H1 (cell line): Measurements from ENCODE around the gene DNAH10. TPM values are rescaled to one million over a fixed set of nuclear protein-coding genes. Genes with fewer than 3 reads are reported as not detected.

Source experiments
- CTCF ChIA-PET: fragments of 300-600 bp; sonication (Branson Sonifier 250); formaldehyde crosslinking; loops from one replicate; lab custom pipeline; 2021; ENCODE audit not compliant: partially characterized antibody; lab: Charles Lee
- POLR2A ChIA-PET: fragments of 300-600 bp; sonication (Branson Sonifier 250); formaldehyde crosslinking; loops from one replicate; lab custom pipeline; 2021; ENCODE audit warnings: inconsistent platforms; ENCODE audit not compliant: partially characterized antibody; lab: Charles Lee
- DNase-seq, 2 experiments: peaks; one replicate each; pipeline versions ENCODE4 v3.0.0 to v3.0.0-alpha.2; 2010 to 2022; ENCODE audit warnings: low spot score in 2 of 2, low read depth in 1 of 2, mixed read lengths in 1 of 2
- FAIRE-seq: peaks from 2 replicates; lab custom pipeline; 2011; peaks lifted over from hg19 to GRCh38; lab: Jason Lieb, UNC
- H2AFZ ChIP-seq: 2 replicates; pipeline ENCODE4 v1.8.1; 2012; ENCODE audit warnings: low read length, inconsistent platforms
- H2AK5ac ChIP-seq: 2 replicates; pipeline ENCODE4 v1.6.1; 2013; ENCODE audit warnings: low read depth, low read length
- H2BK120ac ChIP-seq: replicated peaks from 2 replicates; pipeline ENCODE3; 2013; ENCODE audit warnings: low read depth, low read length, inconsistent platforms
- H2BK12ac ChIP-seq: 2 replicates; pipeline ENCODE4 v1.6.1; 2013; ENCODE audit warnings: low read depth, low read length
- H2BK15ac ChIP-seq: 2 replicates; pipeline ENCODE4 v1.6.1; 2013; ENCODE audit warnings: low read length
- H2BK20ac ChIP-seq: 2 replicates; pipeline ENCODE4 v1.6.1; 2013; ENCODE audit warnings: low read length
- H2BK5ac ChIP-seq: 2 replicates; pipeline ENCODE4 v1.6.1; 2013; ENCODE audit warnings: low read depth, low read length
- H3K14ac ChIP-seq: 2 replicates; pipeline ENCODE4 v1.6.1; 2013; ENCODE audit warnings: inconsistent platforms; ENCODE audit not compliant: insufficient read length
- H3K18ac ChIP-seq: 2 replicates; pipeline ENCODE4 v1.6.1; 2013; ENCODE audit warnings: low read length; ENCODE audit errors: extremely low read depth
- H3K23ac ChIP-seq: 2 replicates; pipeline ENCODE4 v1.6.1; 2013; ENCODE audit warnings: inconsistent platforms; ENCODE audit not compliant: insufficient read length
- H3K23me2 ChIP-seq: 2 replicates; pipeline ENCODE4 v1.6.1; 2013; ENCODE audit warnings: low read depth, low read length
- H3K27ac ChIP-seq: 2 replicates; pipeline ENCODE4 v1.6.1; 2011; ENCODE audit warnings: low read depth, low read length, inconsistent platforms
- H3K27me3 ChIP-seq, 4 experiments: replicated peaks in 1 of 4; 1 replicate in 1 of 4; 2 replicates in 3 of 4; pipeline versions ENCODE4 v1.6.1 to v1.8.1; 2011 to 2013; ENCODE audit warnings: low read length in 3 of 4, mild to moderate bottlenecking in 3 of 4, inconsistent platforms in 2 of 4, mixed read lengths in 2 of 4, moderate library complexity in 1 of 4; ENCODE audit not compliant: control insufficient read depth in 3 of 4, insufficient read depth in 3 of 4; ENCODE audit errors: extremely low read depth in 1 of 4
- H3K36me3 ChIP-seq, 4 experiments: 2 replicates each; pipeline versions ENCODE4 v1.6.1 to v1.8.1; 2011 to 2013; ENCODE audit warnings: mild to moderate bottlenecking in 4 of 4, low read length in 3 of 4, moderate library complexity in 2 of 4, control low read depth in 1 of 4, inconsistent platforms in 1 of 4; ENCODE audit not compliant: insufficient read depth in 4 of 4, control insufficient read depth in 2 of 4
- H3K4ac ChIP-seq: replicated peaks from 2 replicates; pipeline ENCODE3; 2013; ENCODE audit warnings: low read length, low read depth, mixed read lengths, inconsistent platforms; ENCODE audit not compliant: insufficient read length
- H3K4me1 ChIP-seq, 4 experiments: replicated peaks in 1 of 4; 1 replicate in 1 of 4; 2 replicates in 3 of 4; pipeline versions ENCODE4 v1.6.1 to v1.8.1; 2011 to 2013; ENCODE audit warnings: low read length in 3 of 4, inconsistent platforms in 2 of 4, mixed read lengths in 1 of 4; ENCODE audit not compliant: insufficient read depth in 4 of 4, control insufficient read depth in 3 of 4
- H3K4me2 ChIP-seq, 2 experiments: 2 replicates each; pipeline versions ENCODE4 v1.6.1 to v1.8.1; 2011 to 2013; ENCODE audit warnings: low read depth in 2 of 2, low read length in 2 of 2, control low read depth in 1 of 2, inconsistent platforms in 1 of 2, mild to moderate bottlenecking in 1 of 2; ENCODE audit not compliant: insufficient read depth in 1 of 2
- H3K4me3 ChIP-seq, 4 experiments: fragments of 200-600, 300-600 bp in 1 of 4; sonication (generic), shearing (Covaris generic), sonication (Bioruptor Twin) in 1 of 4; 2 replicates each; pipeline versions ENCODE4 v1.5.1 to v1.8.1; 2011 to 2016; ENCODE audit warnings: low read length in 4 of 4, low read depth in 3 of 4, control low read depth in 2 of 4, inconsistent platforms in 2 of 4, mild to moderate bottlenecking in 2 of 4, mixed read lengths in 1 of 4, moderate library complexity in 1 of 4; ENCODE audit not compliant: insufficient read depth in 2 of 4; ENCODE audit errors: extremely low read depth in 1 of 4
- H3K56ac ChIP-seq: replicated peaks from 2 replicates; pipeline ENCODE3; 2013; ENCODE audit warnings: low read depth, mild to moderate bottlenecking, mixed read lengths, low read length, inconsistent platforms; ENCODE audit not compliant: insufficient read length
- H3K79me1 ChIP-seq: 2 replicates; pipeline ENCODE4 v1.6.1; 2013; ENCODE audit warnings: low read depth, low read length, control low read depth
- H3K79me2 ChIP-seq, 2 experiments: 2 replicates each; pipeline versions ENCODE4 v1.6.1 to v1.8.1; 2012 to 2013; ENCODE audit warnings: low read length in 2 of 2, mild to moderate bottlenecking in 2 of 2, inconsistent platforms in 1 of 2; ENCODE audit not compliant: insufficient read depth in 2 of 2, control insufficient read depth in 1 of 2
- H3K9ac ChIP-seq, 4 experiments: replicated peaks in 1 of 4; 1 replicate in 1 of 4; 2 replicates in 3 of 4; pipeline versions ENCODE4 v1.6.1 to v1.8.1; 2011 to 2013; ENCODE audit warnings: low read depth in 3 of 4, low read length in 3 of 4, control low read depth in 2 of 4, mild to moderate bottlenecking in 2 of 4, moderate library complexity in 2 of 4, inconsistent platforms in 1 of 4; ENCODE audit errors: extremely low read depth in 1 of 4
- H3K9me3 ChIP-seq, 2 experiments: 2 replicates each; pipeline versions ENCODE4 v1.6.1 to v1.8.1; 2012 to 2013; ENCODE audit warnings: mild to moderate bottlenecking in 2 of 2, moderate library complexity in 2 of 2, control low read depth in 1 of 2, inconsistent platforms in 1 of 2, low read depth in 1 of 2, low read length in 1 of 2, mixed read lengths in 1 of 2; ENCODE audit not compliant: insufficient read depth in 2 of 2
- H4K20me1 ChIP-seq, 2 experiments: replicated peaks in 1 of 2; 2 replicates each; pipeline versions ENCODE3 to v1.8.1; 2011 to 2013; ENCODE audit warnings: inconsistent platforms in 2 of 2, low read length in 2 of 2, mild to moderate bottlenecking in 1 of 2; ENCODE audit not compliant: insufficient read depth in 2 of 2, control insufficient read depth in 1 of 2
- H4K5ac ChIP-seq: 2 replicates; pipeline ENCODE4 v1.6.1; 2013; ENCODE audit warnings: low read length, low read depth, mixed read lengths, inconsistent platforms; ENCODE audit not compliant: insufficient read length
- H4K8ac ChIP-seq: 2 replicates; pipeline ENCODE4 v1.8.0; 2013; ENCODE audit warnings: mild to moderate bottlenecking, moderate library complexity, low read length, inconsistent platforms; ENCODE audit not compliant: insufficient read depth; ENCODE audit errors: extremely low read depth
- H4K91ac ChIP-seq: replicated peaks from 2 replicates; pipeline ENCODE3; 2013; ENCODE audit warnings: low read length, mixed read lengths, inconsistent platforms; ENCODE audit not compliant: insufficient read length
- BCL11A ChIP-seq, 2 experiments: IDR thresholded peaks; one replicate each; pipeline ENCODE4 v1.6.1; 2011; ENCODE audit warnings: low read depth in 2 of 2, low read length in 2 of 2, mild to moderate bottlenecking in 2 of 2
- POLR2AphosphoS5 ChIP-seq: IDR thresholded peaks from 2 replicates; pipeline ENCODE4 v1.6.1; 2011; ENCODE audit warnings: low read depth, low read length
- WGBS, 2 experiments: shearing (Covaris generic) in 1 of 2; methylation state at CpG; one replicate each; pipeline versions ENCODE4 v1.1.6 to v1.1.7; 2013 to 2015; ENCODE audit warnings: low lambda C conversion rate in 2 of 2, mixed read lengths in 2 of 2, inconsistent platforms in 1 of 2, low coverage in 1 of 2, missing lambda C conversion rate in 1 of 2; ENCODE audit not compliant: insufficient replicate concordance in 2 of 2, insufficient coverage in 1 of 2, insufficient read length in 1 of 2; ENCODE audit errors: extremely low coverage in 1 of 2, missing lambda C conversion rate in 1 of 2; 5-methylcytosine and 5-hydroxymethylcytosine counted together
- polyA plus RNA-seq, 7 experiments: library from polyadenylated mRNA; depleted of rRNA in 3 of 7; stranded (reverse) in 5 of 7; unstranded in 2 of 7; fragments of >200 nt in 5 of 7; fragments of 200-250 nt in 2 of 7; gene quantifications; 1 replicate in 5 of 7; 2 replicates in 1 of 7; 4 replicates in 1 of 7; pipeline versions ENCODE4 v1.2.1 to v1.2.3, GENCODE V29; 2011 to 2013; ENCODE audit warnings: missing spikeins in 2 of 7, mixed read lengths in 2 of 7
- total RNA-seq: library from RNA; stranded (reverse); fragmentation: NEBNext Ultra II Directional; extraction: Animal tissue kit (Norgen Biotek cat#: 25700); gene quantifications from 2 replicates; pipeline ENCODE4 v1.2.1, GENCODE V29; 2021
- TF ChIP-seq, protein P1 (sequence below), 3 experiments: IDR thresholded peaks; 1 replicate in 2 of 3; 2 replicates in 1 of 3; pipeline versions ENCODE4 v1.5.1 to v1.6.1; 2011; ENCODE audit warnings: low read length in 3 of 3, mild to moderate bottlenecking in 3 of 3, inconsistent platforms in 2 of 3, low read depth in 1 of 3, moderate library complexity in 1 of 3; ENCODE audit not compliant: insufficient read depth in 1 of 3; ENCODE audit errors: control extremely low read depth in 1 of 3

DNAH10 gene
- total and polyA plus RNA-seq, 2 of the 8 experiments (the other 6 are each of a cell fraction or from before 2014, with no cell fraction given): 0.02 to 0.24 TPM

DNA sequence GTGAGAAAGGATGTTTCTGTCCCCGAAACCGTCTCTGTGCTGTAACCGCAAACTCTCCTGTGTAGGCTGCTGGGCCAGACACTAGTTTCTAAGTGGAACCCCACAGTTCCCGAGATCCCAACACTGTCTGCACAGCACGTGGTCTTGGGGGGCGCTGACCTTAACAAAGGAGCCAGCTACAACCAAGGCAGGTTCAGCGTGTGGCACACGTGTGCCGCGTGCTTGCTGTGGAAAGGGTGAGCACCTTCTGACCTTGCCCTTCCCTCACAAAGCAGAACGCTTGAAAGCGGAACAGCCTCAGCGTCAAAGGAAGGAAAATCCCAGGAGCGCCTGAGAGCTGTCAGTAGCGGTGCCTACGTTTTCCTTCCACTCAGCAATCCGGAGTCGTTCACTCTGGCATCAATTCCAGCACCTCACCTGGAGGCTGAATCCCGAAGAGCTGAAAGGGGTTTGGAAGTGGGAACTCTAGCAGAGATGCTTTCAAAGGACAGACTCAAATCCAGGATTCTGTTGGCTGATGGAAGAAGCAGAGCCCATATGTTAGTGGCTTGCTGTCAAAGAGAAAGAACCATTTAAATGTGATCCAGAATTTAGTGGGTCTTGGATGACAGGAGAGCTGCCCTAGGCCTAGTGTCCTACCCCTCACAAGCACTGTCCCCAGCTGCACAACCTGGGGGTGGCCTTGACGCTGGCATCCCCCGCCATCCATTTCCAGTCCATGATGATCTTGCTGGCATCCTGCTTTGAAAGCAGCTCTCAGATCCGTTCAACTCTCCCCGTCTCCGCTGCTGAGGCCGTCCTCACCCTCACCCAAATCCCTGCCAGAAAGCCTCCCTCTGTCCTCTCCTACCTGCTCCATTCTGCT lies 183.4 kb downstream of the DNAH10 start:
- POLR2A ChIA-PET: no interaction called here
- Histone ChIP-seq H3K9ac (no peak overlapping the region), H3K36me3 (no peaks in the 10 kb centered on the region), H2BK15ac (no peak overlapping the region), H3K4me1 (no peaks in the 10 kb centered on the region), H3K4ac (no peak overlapping the region), H3K23ac (no peak overlapping the region), H3K27me3 (peaks cover 0 to 9% (median 3%) of the 10 kb centered on the region in 4 experiments; a peak in 3 of 7 replicates), H2BK12ac (no peak overlapping the region), H4K8ac (no peak overlapping the region), H3K14ac (no peak overlapping the region), H3K56ac (no peak overlapping the region), H2BK5ac (no peak overlapping the region), H2BK120ac (no peak overlapping the region), H3K27ac (no peak overlapping the region), H3K18ac (no peak overlapping the region), H3K23me2 (no peaks in the 10 kb centered on the region), H2AFZ (no peak overlapping the region), H3K9me3 (no peaks in the 10 kb centered on the region; a peak in 1 of 4 replicates), H3K4me3 (no peak overlapping the region), H4K20me1 (no peaks in the 10 kb centered on the region), H4K5ac (no peak overlapping the region), H2AK5ac (no peak overlapping the region), H2BK20ac (no peak overlapping the region), H3K79me2 (no peaks in the 10 kb centered on the region), H3K4me2 (no peak overlapping the region), H4K91ac (no peak overlapping the region), H3K79me1 (no peaks in the 10 kb centered on the region)
- WGBS, 2 experiments: 85% methylated on average over 25 of the region's 25 CpGs; no CpG with 5 or more reads in 1 of the 2 experiments
- no peak for DNase-seq
- FAIRE-seq: no peak
- CTCF ChIA-PET: interaction anchor here (0.9 to 2.7 kb wide), 7 partner anchors 13 to 153 kb away, joined by 3 to 8 read pairs (median 4); no protein-coding TSS in a partner anchor
- TF ChIP-seq POLR2AphosphoS5: no peak
- TF ChIP-seq, protein P1, sequence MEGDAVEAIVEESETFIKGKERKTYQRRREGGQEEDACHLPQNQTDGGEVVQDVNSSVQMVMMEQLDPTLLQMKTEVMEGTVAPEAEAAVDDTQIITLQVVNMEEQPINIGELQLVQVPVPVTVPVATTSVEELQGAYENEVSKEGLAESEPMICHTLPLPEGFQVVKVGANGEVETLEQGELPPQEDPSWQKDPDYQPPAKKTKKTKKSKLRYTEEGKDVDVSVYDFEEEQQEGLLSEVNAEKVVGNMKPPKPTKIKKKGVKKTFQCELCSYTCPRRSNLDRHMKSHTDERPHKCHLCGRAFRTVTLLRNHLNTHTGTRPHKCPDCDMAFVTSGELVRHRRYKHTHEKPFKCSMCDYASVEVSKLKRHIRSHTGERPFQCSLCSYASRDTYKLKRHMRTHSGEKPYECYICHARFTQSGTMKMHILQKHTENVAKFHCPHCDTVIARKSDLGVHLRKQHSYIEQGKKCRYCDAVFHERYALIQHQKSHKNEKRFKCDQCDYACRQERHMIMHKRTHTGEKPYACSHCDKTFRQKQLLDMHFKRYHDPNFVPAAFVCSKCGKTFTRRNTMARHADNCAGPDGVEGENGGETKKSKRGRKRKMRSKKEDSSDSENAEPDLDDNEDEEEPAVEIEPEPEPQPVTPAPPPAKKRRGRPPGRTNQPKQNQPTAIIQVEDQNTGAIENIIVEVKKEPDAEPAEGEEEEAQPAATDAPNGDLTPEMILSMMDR (IDR thresholded peaks at IDR 0.05; ENCODE audit: control extremely low read depth in 1 of 3, insufficient read depth in 1 of 3, low read depth in 1 of 3, low read length in 3 of 3): no peak
- TF ChIP-seq BCL11A (IDR thresholded peaks at IDR 0.05; ENCODE audit: low read depth in 2 of 2, low read length in 2 of 2): no peak
